ENCODE measurements around the gene ACOX3.

Gene ACOX3

DNA sequence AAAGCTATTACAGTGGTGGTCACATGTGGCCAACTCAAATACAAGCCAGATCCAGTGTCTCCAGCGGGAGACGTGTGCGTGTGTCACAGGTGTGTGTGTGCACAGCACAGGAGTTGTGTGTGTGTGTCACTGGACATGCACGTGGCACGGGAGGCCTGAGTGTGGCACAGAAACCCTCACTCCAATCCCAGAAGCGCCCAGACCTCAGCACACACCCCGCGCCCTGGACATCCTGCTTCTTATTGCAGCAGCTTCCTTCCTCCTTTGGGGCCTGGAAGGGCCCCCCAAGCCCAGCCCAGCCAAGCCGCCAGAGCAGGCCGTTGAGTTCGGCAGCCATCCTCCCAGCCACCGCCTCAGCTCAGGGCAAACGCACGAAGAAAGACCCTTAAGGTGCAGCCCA, 37.9 kb downstream of the ACOX3 start:
- peaks cover 6% of the 10 kb centered on the region; the same call in 1 of the 2 replicates for H3K36me3 ChIP-seq (ENCODE audit: insufficient read depth, low read length)
- no peaks in the 10 kb centered on the region for H3F3A ChIP-seq (ENCODE audit: low read depth)
- no peaks in the 10 kb centered on the region for H3K27me3 ChIP-seq (ENCODE audit: insufficient read depth, low read length, poor library complexity, severe bottlenecking)
- no peaks in the 10 kb centered on the region for H3K4me1 ChIP-seq (ENCODE audit: insufficient read depth, low read length, poor library complexity, severe bottlenecking)
- TF ChIP-seq, protein P1, sequence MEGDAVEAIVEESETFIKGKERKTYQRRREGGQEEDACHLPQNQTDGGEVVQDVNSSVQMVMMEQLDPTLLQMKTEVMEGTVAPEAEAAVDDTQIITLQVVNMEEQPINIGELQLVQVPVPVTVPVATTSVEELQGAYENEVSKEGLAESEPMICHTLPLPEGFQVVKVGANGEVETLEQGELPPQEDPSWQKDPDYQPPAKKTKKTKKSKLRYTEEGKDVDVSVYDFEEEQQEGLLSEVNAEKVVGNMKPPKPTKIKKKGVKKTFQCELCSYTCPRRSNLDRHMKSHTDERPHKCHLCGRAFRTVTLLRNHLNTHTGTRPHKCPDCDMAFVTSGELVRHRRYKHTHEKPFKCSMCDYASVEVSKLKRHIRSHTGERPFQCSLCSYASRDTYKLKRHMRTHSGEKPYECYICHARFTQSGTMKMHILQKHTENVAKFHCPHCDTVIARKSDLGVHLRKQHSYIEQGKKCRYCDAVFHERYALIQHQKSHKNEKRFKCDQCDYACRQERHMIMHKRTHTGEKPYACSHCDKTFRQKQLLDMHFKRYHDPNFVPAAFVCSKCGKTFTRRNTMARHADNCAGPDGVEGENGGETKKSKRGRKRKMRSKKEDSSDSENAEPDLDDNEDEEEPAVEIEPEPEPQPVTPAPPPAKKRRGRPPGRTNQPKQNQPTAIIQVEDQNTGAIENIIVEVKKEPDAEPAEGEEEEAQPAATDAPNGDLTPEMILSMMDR (conservative IDR thresholded peaks at IDR 0.05; ENCODE audit: low read length) = no peak
- TF ChIP-seq EZH2phosphoT487 (IDR thresholded peaks at IDR 0.05; ENCODE audit: borderline replicate concordance) = no peak
- no peak overlapping the region for H2AFZ ChIP-seq (ENCODE audit: low read length)
- no peaks in the 10 kb centered on the region for H3K79me2 ChIP-seq (ENCODE audit: insufficient read depth, low read length)
- H4K20me1 ChIP-seq (ENCODE audit: insufficient read depth, low read length, poor library complexity, severe bottlenecking) = no peaks in the 10 kb centered on the region
- H3K9me3 ChIP-seq (ENCODE audit: insufficient read depth, low read depth, low read length) = no peaks in the 10 kb centered on the region
- no peaks in the 10 kb centered on the region for H3K9me2 ChIP-seq (replicated peaks; ENCODE audit: low read depth, low read length)
- no peak overlapping the region for H3K4me3 ChIP-seq (ENCODE audit: low read length, poor library complexity, severe bottlenecking)
- H3K9ac ChIP-seq (ENCODE audit: low read depth, low read length, poor library complexity, severe bottlenecking) = no peak overlapping the region
- H3K4me2 ChIP-seq (ENCODE audit: low read depth, low read length, poor library complexity, severe bottlenecking) = no peak overlapping the region

DNA sequence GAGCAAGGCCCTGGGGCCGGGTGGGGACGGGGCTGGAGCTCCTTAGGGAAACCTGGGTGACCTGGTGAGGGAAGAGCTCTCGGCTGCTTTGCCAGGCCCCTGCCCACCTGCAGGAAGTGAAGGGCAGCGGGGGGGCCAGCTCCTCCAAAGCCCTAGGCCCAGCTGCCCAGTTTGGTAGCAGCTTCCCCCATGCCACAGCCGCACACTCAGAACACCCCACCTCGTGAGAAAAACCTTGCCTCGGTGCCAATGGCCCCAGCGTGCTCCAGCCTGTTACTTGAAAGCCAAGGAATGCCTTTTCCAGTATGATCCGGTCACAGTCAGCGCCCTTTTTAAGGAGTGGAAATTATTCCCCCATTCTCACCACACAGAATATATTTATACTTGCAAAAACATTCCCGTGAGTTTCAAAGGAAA, 38.3 kb downstream of the ACOX3 start:
- TF ChIP-seq EZH2phosphoT487 (IDR thresholded peaks at IDR 0.05; ENCODE audit: borderline replicate concordance) = no peak
- TF ChIP-seq, protein P1 (conservative IDR thresholded peaks at IDR 0.05; ENCODE audit: low read length) = no peak
- Histone ChIP-seq H3F3A (ENCODE audit: low read depth) (no peaks in the 10 kb centered on the region), H3K4me3 (ENCODE audit: low read length, poor library complexity, severe bottlenecking) (no peak overlapping the region), H3K9me2 (replicated peaks; ENCODE audit: low read depth, low read length) (no peaks in the 10 kb centered on the region), H3K36me3 (ENCODE audit: insufficient read depth, low read length) (peaks cover 6% of the 10 kb centered on the region; the same call in 1 of the 2 replicates), H2AFZ (ENCODE audit: low read length) (no peak overlapping the region), H4K20me1 (ENCODE audit: insufficient read depth, low read length, poor library complexity, severe bottlenecking) (no peaks in the 10 kb centered on the region), H3K4me2 (ENCODE audit: low read depth, low read length, poor library complexity, severe bottlenecking) (no peak overlapping the region), H3K79me2 (ENCODE audit: insufficient read depth, low read length) (no peaks in the 10 kb centered on the region), H3K9me3 (ENCODE audit: insufficient read depth, low read depth, low read length) (no peaks in the 10 kb centered on the region), H3K4me1 (ENCODE audit: insufficient read depth, low read length, poor library complexity, severe bottlenecking) (no peaks in the 10 kb centered on the region), H3K9ac (ENCODE audit: low read depth, low read length, poor library complexity, severe bottlenecking) (no peak overlapping the region), H3K27me3 (ENCODE audit: insufficient read depth, low read length, poor library complexity, severe bottlenecking) (no peaks in the 10 kb centered on the region)

DNA sequence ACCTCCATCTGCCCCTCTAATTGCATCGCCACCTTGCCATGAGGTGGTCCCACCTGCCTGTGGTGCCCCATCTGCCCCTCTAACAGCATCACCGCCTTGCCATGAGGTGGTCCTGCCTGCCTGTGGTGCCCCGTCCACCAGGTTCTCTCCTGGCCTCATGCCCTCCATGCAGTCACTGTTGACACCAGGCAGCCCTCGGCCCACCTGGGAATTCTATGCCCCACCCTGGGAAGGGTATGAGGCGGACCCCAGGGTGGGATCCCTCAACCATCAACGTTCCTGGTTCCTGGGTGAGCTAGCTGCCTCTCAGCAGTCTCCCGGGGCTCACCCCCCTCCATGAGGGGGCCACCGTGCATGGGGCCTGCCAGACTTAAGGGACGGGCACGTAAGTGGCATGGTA, 38.9 kb downstream of the ACOX3 start:
- no peak overlapping the region for H3K9ac ChIP-seq (ENCODE audit: low read depth, low read length, poor library complexity, severe bottlenecking)
- no peaks in the 10 kb centered on the region for H3K9me2 ChIP-seq (replicated peaks; ENCODE audit: low read depth, low read length)
- H3K4me2 ChIP-seq (ENCODE audit: low read depth, low read length, poor library complexity, severe bottlenecking) = no peak overlapping the region
- TF ChIP-seq EZH2phosphoT487 (IDR thresholded peaks at IDR 0.05; ENCODE audit: borderline replicate concordance) = no peak
- TF ChIP-seq, protein P1 (conservative IDR thresholded peaks at IDR 0.05; ENCODE audit: low read length) = no peak
- no peaks in the 10 kb centered on the region for H3F3A ChIP-seq (ENCODE audit: low read depth)
- no peaks in the 10 kb centered on the region for H4K20me1 ChIP-seq (ENCODE audit: insufficient read depth, low read length, poor library complexity, severe bottlenecking)
- H3K4me1 ChIP-seq (ENCODE audit: insufficient read depth, low read length, poor library complexity, severe bottlenecking) = no peaks in the 10 kb centered on the region
- H2AFZ ChIP-seq (ENCODE audit: low read length) = no peak overlapping the region
- H3K27me3 ChIP-seq (ENCODE audit: insufficient read depth, low read length, poor library complexity, severe bottlenecking) = no peaks in the 10 kb centered on the region
- no peak overlapping the region for H3K4me3 ChIP-seq (ENCODE audit: low read length, poor library complexity, severe bottlenecking)
- no peaks in the 10 kb centered on the region for H3K9me3 ChIP-seq (ENCODE audit: insufficient read depth, low read depth, low read length)
- no peaks in the 10 kb centered on the region for H3K79me2 ChIP-seq (ENCODE audit: insufficient read depth, low read length)
- H3K36me3 ChIP-seq (ENCODE audit: insufficient read depth, low read length) = peaks cover 6% of the 10 kb centered on the region; the same call in 1 of the 2 replicates
